Measurements from ENCODE around the gene ADGRB3.

DNA sequence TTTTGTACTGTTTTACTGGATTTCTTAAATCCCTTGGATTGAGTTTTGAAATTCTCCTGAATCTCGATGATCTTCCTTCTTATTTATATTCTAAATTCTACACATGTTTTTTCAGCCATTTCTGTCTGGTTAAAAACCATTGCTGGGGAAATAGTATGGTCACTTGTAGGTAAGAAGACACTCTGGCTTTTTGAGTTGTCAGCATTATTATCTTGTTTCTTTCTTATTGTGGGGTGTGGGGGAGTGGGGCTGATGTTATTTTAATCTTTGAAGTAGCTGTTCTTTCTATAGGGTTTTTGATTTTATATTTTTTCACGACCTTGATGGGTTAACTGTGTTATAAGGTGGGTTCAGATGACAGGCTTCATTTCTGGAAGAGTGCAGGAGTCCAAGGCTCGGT is 37.4 kb upstream of the ADGRB3 start:
- no peak for TF ChIP-seq POLR2A (IDR thresholded peaks at IDR 0.05; ENCODE audit: low read length)
- no peak for TF ChIP-seq GATA1 (IDR thresholded peaks at IDR 0.05; ENCODE audit: low read depth, low read length)
